ENCODE data around the gene RNASE1. TPM values are rescaled to one million over a fixed set of nuclear protein-coding genes. Genes with fewer than 3 reads are reported as not detected.

The RNASE1 gene
- total RNA-seq (2022; extraction: Qiagen RNA extraction), result 0.12 to 0.31 TPM (median 0.15 TPM) in 5 replicates

DNA sequence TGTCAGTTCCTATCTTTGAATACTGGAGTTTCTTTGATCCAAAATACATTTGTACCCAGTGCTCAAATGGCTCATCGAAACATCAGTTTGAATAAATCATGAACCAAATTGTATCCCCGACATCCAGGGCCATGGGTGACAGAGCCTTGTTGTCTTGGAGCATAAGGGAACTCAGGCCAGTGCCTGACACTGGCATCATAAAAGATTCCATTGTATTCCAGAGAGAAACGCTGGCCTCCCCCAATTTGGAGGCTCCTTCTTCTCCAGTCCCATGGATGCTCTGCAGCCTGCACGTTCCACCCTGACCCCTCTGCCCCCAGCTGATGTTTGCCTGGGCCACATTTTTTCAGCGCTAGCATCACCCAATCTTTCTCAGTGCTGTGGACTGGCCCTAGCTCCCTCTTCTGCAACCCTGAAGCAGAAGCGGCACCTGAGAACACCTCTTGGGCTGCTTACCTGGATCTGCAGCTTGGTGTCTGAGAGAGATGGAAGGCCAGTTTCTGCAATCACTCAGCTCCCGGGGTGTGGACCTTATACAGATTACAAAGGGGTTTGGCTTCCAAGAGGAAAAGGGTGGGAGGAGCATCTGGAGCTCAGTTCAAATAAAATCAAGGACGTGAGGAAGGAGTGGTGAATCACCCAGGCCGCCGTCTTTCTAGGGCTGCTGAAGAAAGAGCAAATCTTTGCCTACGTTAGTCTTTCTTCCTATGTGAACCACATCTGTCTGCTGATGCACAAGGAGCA, at the start of gene RNASE1:
RNASE1 (minus strand) TSS at position 504 of the 744 bp plus-strand sequence. CDS start 776 bp downstream, outside the sequence.

Other genes starting within 250 kb of the RNASE1 start
- gene RNASE9, start 241.8 kb downstream of the RNASE1 start, total RNA-seq (2022; extraction: Qiagen RNA extraction), result not detected in 5 replicates
- gene RNASE11, start 214.8 kb downstream of the RNASE1 start, total RNA-seq (2022; extraction: Qiagen RNA extraction), result not detected in 5 replicates
- not detected in 5 replicates for gene RNASE12, start 211.5 kb downstream of the RNASE1 start, total RNA-seq (2022; extraction: Qiagen RNA extraction)
- not detected in 5 replicates for gene OR6S1, start 161.2 kb downstream of the RNASE1 start, total RNA-seq (2022; extraction: Qiagen RNA extraction)
- gene RNASE4, start 118.3 kb downstream of the RNASE1 start, total RNA-seq (2022; extraction: Qiagen RNA extraction), result 5.6 to 8.6 TPM (median 6.9 TPM) in 5 replicates
- gene ANG, start 114.1 kb downstream of the RNASE1 start, total RNA-seq (2022; extraction: Qiagen RNA extraction), result 6.7 to 11.3 TPM (median 10.5 TPM) in 5 replicates
- not detected in 5 replicates for gene EDDM3A, start 57.0 kb downstream of the RNASE1 start, total RNA-seq (2022; extraction: Qiagen RNA extraction)
- gene EDDM3B, start 34.4 kb downstream of the RNASE1 start, total RNA-seq (2022; extraction: Qiagen RNA extraction), result not detected in 5 replicates
- not detected in 5 replicates for gene RNASE6, start 21.6 kb downstream of the RNASE1 start, total RNA-seq (2022; extraction: Qiagen RNA extraction)
- gene RNASE3, start 88.5 kb upstream of the RNASE1 start, total RNA-seq (2022; extraction: Qiagen RNA extraction), result not detected in 5 replicates
- gene RNASE2, start 152.6 kb upstream of the RNASE1 start, total RNA-seq (2022; extraction: Qiagen RNA extraction), result not detected in 5 replicates
- gene METTL17, start 187.1 kb upstream of the RNASE1 start, total RNA-seq (2022; extraction: Qiagen RNA extraction), result 67.0 to 76.5 TPM (median 72.4 TPM) in 5 replicates
- not detected in 5 replicates for gene SLC39A2, start 196.4 kb upstream of the RNASE1 start, total RNA-seq (2022; extraction: Qiagen RNA extraction)
- gene NDRG2, start 222.2 kb upstream of the RNASE1 start, total RNA-seq (2022; extraction: Qiagen RNA extraction), result 1.7 to 3.3 TPM (median 2.4 TPM) in 5 replicates
- gene TPPP2, start 227.4 kb upstream of the RNASE1 start, total RNA-seq (2022; extraction: Qiagen RNA extraction), result not detected in 5 replicates
- not detected in 5 replicates for gene RNASE13, start 232.0 kb upstream of the RNASE1 start, total RNA-seq (2022; extraction: Qiagen RNA extraction)
- gene RNASE7, start 239.5 kb upstream of the RNASE1 start, total RNA-seq (2022; extraction: Qiagen RNA extraction), result 0.07 TPM in 1 of 5 replicates, not detected in the others

Measured in A549 treated with Hydrocortisone at 1 μM for 4 hours (cell line).